ENCODE results near the gene RAN. TPM values are rescaled to one million over a fixed set of nuclear protein-coding genes. Genes with fewer than 3 reads are reported as not detected.
"Not testable (repeated sequence)": the region's sequence is repeated elsewhere in the genome, so short reads cannot be mapped to it uniquely, and the experiment has no call there.

Gene RAN
- total RNA-seq, 4 donors from 2014 or later, result 157 to 211 (median 197) TPM

DNA sequence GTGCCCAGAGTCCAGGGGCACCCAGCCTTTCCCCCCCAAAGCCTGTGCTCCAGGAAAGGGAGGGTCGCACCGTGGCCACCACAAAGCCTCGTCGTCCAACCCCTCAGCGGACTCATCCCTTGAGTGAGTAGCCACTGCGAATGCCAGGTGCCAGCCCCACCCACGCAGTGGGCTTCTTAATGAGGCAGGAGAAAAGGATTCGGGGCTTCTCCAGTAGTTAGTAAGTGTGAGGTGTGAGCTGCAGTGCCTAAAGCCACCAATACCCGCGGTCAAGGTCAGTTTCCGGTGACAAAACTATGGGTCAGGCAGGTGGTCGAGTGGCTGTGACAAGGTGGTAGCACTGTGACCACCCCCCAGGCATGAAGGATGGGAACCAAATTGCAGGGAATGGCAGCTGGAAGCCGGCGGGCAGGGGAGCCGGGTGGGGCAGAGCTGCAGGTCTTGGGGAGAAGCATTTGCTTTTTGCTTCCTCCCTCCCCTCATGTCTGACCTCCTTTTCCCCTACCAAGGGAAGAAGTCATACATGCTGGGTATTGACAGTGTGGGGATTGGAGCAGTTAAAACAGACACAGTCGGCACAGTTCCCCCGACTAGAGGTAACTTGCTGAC is 8.0 kb downstream of the RAN start:
- intact Hi-C loops (cut with DNase I), result no loop called here
- no peak for DNase-seq (ENCODE audit: extremely low spot score)
- no peaks in the 10 kb centered on the region for H3K9me3 ChIP-seq
- peak overlapping the region in 1 of 4 donors; percentile 13 for H3K4me3 ChIP-seq
- WGBS, result 67% methylated on average over 14 of the region's 17 CpGs
- H3K27me3 ChIP-seq, result no peaks in the 10 kb centered on the region
- peaks cover 19 to 37% (median 22%) of the 10 kb centered on the region in 4 donors for H3K36me3 ChIP-seq
- TF ChIP-seq CTCF (IDR thresholded peaks at IDR 0.05), result no peak
- no peak for TF ChIP-seq POLR2A (IDR thresholded peaks at IDR 0.05; ENCODE audit: low read depth)
- TF ChIP-seq EP300 (IDR thresholded peaks at IDR 0.05), result no peak
- no peak for TF ChIP-seq POLR2AphosphoS5 (IDR thresholded peaks at IDR 0.05)
- peaks cover 0 to 10% (median 2%) of the 10 kb centered on the region in 4 donors for H3K4me1 ChIP-seq
- no peak overlapping the region for H3K27ac ChIP-seq (replicated peaks in 1 of 4)

DNA sequence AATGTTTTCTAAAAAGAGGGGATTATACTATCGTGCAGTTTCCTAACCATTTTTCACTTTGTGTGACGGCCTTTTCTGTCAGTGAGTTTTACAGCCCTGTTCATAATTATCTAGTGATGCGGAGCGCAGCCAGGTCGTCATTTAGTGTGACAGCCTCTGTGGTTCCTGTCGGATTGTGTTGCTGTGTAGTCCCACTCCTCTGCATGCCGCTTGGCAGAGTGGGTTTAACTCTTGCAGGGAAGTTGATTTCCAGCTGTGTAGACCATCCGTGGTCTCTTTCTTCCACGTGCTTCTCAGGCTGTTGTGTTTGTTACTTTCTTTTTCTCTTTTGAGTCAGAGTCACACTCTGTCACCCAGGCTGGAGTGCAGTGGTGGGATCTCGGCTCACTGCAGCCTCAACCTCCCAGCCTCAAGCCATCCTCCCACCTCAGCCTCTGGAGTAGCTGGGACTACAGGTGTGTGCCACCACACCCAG is 8.6 kb downstream of the RAN start:
- intact Hi-C loops (cut with DNase I), result no loop called here
- H3K4me1 ChIP-seq, result peaks cover 0 to 6% (median 0%) of the 10 kb centered on the region in 4 donors
- TF ChIP-seq EP300 (IDR thresholded peaks at IDR 0.05), result no peak
- TF ChIP-seq POLR2A (IDR thresholded peaks at IDR 0.05; ENCODE audit: low read depth), result no peak
- TF ChIP-seq CTCF (IDR thresholded peaks at IDR 0.05), result no peak
- TF ChIP-seq POLR2AphosphoS5 (IDR thresholded peaks at IDR 0.05), result no peak
- peaks cover 14 to 31% (median 17%) of the 10 kb centered on the region in 4 donors for H3K36me3 ChIP-seq
- 59% methylated on average over 10 of the region's 10 CpGs for WGBS
- H3K4me3 ChIP-seq, result peak overlapping the region in 3 of 4 donors; percentile 13 to 36 (median 14)
- no peak for DNase-seq (ENCODE audit: extremely low spot score)
- H3K27ac ChIP-seq (replicated peaks in 1 of 4), result no peak overlapping the region
- no peaks in the 10 kb centered on the region for H3K9me3 ChIP-seq
- no peaks in the 10 kb centered on the region for H3K27me3 ChIP-seq

DNA sequence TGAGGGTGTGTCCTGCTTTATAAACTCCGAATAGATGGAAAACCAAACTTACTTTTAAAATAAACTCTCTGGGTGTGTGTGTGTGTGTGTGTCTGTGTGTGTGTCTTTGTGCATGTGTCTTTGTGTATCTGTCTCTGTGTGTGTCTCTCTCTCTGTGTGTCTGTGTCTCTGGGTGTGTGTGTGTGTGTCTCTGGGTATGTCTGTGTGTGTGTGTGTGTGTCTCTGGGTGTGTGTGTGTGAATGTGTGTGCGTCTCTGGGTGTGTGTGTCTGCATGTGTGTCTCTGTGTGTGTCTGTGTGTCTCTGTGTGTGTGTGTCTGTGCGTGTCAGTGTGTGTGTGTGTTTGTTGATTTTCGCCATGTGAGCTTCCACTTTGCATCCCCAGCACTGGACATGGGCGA is 9.2 kb downstream of the RAN start:
- 81% methylated on average over 4 of the region's 5 CpGs for WGBS
- DNase-seq (ENCODE audit: extremely low spot score), result no peak
- Histone ChIP-seq H3K36me3 (peaks cover 8 to 25% (median 11%) of the 10 kb centered on the region in 4 donors), H3K4me3 (no peak overlapping the region), H3K4me1 (peaks cover 0 to 6% (median 0%) of the 10 kb centered on the region in 4 donors), H3K27ac (replicated peaks in 1 of 4) (no peak overlapping the region), H3K9me3 (no peaks in the 10 kb centered on the region), H3K27me3 (no peaks in the 10 kb centered on the region)
- intact Hi-C loops (cut with DNase I), result no loop called here
- no peak for TF ChIP-seq EP300 (IDR thresholded peaks at IDR 0.05)
- no peak for TF ChIP-seq POLR2AphosphoS5 (IDR thresholded peaks at IDR 0.05)
- no peak for TF ChIP-seq CTCF (IDR thresholded peaks at IDR 0.05)
- TF ChIP-seq POLR2A (IDR thresholded peaks at IDR 0.05; ENCODE audit: low read depth), result no peak

DNA sequence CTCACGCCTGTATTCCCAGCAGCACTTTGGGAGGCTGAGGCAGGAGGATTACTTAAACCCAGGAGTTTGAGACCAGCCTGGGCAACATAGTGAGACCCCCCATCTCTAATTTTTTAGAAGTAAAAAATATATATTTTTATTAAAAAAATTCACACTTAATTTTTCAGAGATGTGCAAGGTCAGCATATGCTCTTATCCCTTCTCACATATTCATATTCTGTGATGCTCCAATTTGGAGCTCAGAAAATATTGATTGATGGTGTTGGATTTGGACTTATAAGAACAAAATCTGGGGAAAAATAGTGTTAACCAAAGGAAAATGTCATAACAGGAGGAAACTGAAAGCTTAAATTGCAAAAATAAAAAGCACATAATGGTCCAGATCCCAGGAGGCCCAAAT is 9.7 kb downstream of the RAN start:
- no peak for TF ChIP-seq CTCF (IDR thresholded peaks at IDR 0.05)
- no peak for TF ChIP-seq POLR2AphosphoS5 (IDR thresholded peaks at IDR 0.05)
- TF ChIP-seq EP300 (IDR thresholded peaks at IDR 0.05), result no peak
- TF ChIP-seq POLR2A (IDR thresholded peaks at IDR 0.05; ENCODE audit: low read depth), result no peak
- intact Hi-C loops (cut with DNase I), result no loop called here
- H3K27me3 ChIP-seq, result no peaks in the 10 kb centered on the region
- DNase-seq (ENCODE audit: extremely low spot score), result no peak
- peaks cover 3 to 20% (median 6%) of the 10 kb centered on the region in 4 donors for H3K36me3 ChIP-seq
- H3K27ac ChIP-seq (replicated peaks in 1 of 4), result no peak overlapping the region
- WGBS, result 91% methylated on average over 1 of the region's 1 CpG
- peaks cover 0 to 6% (median 0%) of the 10 kb centered on the region in 4 donors for H3K4me1 ChIP-seq
- no peaks in the 10 kb centered on the region for H3K9me3 ChIP-seq
- no peak overlapping the region for H3K4me3 ChIP-seq

DNA sequence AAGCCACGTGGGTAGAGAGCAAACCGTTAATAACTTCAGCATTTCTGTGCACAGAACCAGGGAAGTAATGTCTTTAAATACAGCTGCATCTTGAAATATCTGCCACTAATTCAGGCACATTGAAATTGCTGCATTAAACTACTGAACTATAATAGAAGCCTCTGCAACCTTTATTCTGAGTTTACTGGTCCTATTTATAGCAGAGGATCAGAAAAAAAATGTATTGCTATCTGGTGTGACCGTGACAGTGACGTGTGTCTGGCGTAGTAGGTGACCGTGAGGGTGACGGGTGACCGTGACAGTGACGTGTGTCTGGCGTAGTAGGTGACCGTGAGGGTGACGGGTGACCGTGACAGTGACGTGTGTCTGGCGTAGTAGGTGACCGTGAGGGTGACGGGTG is 15.3 kb downstream of the RAN start:
- H3K4me3 ChIP-seq; H3K4me1 ChIP-seq; intact Hi-C loops (cut with DNase I); DNase-seq (ENCODE audit: extremely low spot score); H3K27ac ChIP-seq (replicated peaks in 1 of 4); H3K36me3 ChIP-seq; H3K9me3 ChIP-seq; H3K27me3 ChIP-seq: not testable (repeated sequence)
- WGBS, result 86% methylated on average over 8 of the region's 17 CpGs

Measured in esophagus muscularis mucosa (tissue), 4 donors.